CD4-positive, alpha-beta T cell treated with Interleukin-6 at 100 ng/mL for 8 hours (primary cell): Measurements from ENCODE around the gene SH3GL2.

Experiments
- DNase-seq: peaks from one replicate; pipeline ENCODE4 v3.0.0-alpha.2; 2020; ENCODE audit warnings: mixed read lengths, low spot score

Gene SH3GL2

DNA sequence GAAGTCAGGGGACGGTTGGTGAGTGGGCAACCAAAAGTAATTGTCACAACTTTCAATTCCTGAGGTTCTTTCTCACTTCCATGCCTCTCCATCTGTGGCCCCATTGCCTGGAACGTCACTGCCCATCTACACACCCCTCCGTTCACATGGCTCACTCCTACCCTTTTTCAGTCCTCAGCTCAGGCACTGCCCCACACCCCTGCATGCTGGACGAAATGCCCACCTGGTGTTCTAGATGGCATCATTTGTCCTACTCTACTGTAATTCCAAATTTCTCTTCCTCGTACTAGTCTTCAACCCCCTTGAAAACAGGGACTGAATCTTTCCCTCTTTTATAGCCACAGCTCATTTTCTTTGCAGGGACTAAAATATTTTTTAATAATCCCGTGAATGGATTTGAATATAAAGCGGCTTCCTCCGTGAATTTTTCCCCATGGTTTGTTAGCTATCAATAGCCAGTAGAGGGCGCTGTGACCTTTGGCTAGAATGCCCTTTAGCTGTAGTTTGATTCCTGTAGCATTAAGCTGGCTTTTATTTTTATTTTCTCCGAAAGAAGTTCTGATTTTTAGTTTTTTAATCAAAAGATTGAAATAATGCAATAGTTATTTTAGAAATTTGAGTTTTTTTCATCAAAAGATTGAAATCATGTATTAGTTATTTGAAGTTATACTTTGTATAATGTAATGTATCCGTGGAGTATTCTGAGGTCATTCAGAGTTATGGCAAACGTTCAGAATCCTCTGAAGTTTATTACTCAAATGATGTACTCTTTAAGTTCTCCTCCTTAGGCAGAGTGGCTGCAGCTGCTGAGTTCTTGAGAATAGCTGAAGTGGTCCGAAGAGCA is 232.1 kb downstream of the SH3GL2 start:
- DNase-seq: no peak

- DNase-seq: no peak
Observed at GRCh38 chr9:17813798-17814197, 234.9 kb downstream of the SH3GL2 start.

- no peak for DNase-seq
Observed at GRCh38 chr9:17816431-17817027, 237.7 kb downstream of the SH3GL2 start.

DNA sequence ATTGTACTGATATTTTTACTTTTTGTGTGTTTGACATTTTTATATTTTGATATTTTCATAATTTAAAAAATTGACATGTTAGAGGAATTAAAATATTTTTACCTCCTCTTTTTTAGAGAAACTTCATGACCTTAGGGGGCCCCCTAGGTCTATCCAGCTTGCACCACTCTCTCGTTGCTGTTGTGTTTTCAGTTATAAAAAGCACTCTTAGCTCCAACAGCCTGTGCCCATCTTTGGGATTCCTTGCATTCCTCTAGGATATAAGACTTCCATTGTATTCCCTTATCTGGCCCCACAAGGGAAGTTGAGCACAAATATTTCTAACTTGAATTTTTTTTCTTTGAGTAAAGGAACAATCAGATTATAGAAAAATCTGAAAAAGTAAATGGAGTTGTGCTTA is 245.3 kb downstream of the SH3GL2 start:
- DNase-seq: no peak

DNA sequence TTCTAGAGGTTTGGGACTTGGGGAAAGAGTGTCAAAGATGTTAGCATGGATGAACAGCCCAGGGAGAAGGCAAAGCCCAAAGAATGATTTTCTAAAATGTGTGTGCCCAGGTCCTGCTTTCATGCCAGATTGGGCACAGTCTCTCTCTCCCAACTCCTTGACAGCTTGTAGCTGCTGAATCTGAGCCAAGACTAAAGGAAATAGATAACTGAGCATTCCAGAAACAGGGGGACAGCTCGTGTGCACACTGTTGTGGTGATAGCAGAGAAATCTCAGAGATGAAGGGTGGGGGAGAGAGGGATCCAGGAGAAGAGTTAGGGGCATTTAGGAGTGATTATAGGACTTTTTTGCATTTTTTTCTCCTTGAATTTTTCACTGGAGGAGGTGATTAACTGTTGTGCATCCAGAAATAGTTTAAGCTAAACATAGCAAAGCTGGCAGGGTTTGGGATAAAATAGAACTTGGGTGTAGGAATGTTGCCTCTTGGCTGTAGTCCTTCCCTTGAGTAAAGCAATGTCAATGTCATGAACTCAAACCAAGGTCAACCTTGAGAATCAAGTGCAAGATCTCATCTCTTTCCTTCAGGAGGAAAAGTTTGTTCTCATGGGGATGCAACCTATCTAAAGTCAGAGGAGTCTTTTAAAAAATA is 245.9 kb downstream of the SH3GL2 start:
- DNase-seq: no peak

DNA sequence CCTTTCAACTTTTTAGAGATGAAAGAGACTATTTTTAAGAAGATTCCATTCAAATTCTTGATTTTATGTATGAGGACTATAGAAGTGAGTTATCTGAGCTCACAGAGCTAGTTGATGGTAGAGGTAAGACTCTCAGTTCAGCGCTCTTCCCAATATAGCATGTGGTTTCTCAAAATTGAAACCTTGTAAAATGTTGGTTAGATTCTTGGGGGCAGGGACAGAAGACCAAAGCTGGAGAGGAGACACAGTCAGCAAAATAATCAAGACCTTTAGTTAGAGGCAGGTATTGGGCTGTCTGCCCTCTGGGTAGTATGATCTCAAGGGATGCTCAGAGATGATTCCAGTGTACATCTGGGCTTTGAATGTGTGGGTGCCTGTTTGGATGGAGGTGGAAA is 246.4 kb downstream of the SH3GL2 start:
- DNase-seq: no peak

DNA sequence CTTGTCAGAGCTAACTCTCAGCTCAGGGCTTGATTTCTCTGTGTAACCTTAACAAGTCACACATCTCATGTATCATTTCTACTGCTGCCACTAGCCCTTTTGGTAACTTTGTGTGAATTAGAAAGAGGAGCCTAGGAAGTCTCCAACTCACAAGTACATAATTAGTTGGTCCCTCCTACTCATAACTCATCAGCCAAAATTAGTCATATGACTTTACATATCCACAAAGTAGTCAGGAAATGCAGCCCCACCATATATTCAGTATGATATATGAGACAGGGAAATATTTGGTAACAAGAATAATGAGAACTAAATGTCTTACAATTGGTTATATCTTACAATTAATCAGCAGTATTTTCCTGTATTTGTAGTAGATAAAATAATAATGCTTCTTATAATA is 250.2 kb downstream of the SH3GL2 start:
- DNase-seq: no peak

GRCh38 chr9:17829812-17830385 is 251.0 kb downstream of the SH3GL2 start:
- DNase-seq: no peak

DNA sequence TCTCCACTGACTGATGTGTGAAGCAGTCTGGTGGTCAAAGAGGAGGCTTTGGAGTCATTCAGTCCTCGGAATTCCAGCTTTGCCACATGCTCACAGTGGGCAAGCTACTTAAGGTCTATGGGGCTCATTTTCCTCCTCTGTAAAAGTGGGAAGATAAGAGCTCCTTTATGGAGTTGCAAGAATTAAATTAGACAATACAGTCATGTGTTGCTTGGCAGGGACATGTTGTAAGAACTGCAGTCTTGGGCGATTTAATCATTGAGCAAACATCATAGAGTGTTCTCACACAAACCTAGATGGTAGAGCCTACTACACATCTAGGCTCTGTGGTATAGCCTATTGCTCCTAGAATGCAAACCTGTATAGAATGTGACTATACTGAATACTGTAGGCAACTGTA is 253.9 kb downstream of the SH3GL2 start:
- no peak for DNase-seq

DNA sequence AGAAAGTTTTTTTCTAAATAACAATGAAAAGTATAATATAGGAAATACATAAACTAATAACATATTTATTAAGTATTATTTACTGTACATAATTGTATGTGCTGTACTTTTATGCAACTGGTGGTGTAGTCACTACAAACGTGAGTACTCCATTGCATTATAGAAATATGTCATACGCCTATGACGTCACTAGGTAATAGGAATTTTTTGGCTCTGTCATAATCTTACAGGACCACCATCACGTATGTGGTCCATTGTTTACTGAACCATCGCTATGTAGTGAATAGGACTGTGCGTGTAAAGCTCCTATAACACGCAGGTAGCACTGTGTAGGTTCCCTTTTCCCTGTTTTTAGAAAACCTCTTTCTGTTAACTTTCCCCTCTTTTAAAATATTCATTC is 255.0 kb downstream of the SH3GL2 start:
- DNase-seq: no peak

DNA sequence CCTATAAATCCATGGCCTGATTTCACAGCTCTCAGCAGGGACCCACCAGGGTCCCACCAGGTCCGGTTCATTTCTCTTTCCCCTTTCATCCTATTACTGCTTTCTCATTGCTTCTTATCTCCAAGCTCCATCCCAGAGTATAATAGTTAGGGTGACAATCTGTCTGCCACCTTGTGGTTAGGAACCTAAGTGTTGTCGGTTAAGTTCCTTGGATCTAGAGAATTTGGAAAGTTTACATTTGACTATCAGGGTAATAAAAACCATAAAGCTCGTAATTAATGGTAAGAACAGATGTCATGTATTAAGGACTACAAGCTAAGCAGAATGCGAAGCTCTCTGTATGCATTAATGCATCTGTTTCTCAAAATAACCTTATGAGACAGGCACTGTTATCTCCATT is 259.1 kb downstream of the SH3GL2 start:
- DNase-seq: no peak

DNA sequence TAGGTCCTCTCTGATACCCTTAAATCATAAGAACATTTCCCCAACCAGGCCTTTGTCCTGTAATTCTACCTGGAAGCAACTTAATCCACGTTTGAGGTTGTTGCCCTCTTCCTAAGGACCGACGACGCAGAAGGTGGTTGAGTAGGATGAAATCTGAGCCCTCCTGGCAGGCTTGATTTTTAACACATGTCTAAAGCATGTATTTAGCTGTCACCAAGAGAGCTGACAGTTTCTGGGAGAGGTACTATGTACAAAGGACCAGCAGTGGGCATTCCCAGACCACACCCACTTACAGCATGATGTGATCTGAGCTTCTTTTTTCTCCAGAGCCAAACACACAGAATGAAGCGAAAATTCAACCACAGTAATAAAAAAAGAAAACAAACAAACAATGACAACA is 260.9 kb downstream of the SH3GL2 start:
- DNase-seq: no peak

GRCh38 chr9:17843236-17843635 is 264.4 kb downstream of the SH3GL2 start:
- no peak for DNase-seq
